ENCODE data around the gene EI24. TPM values are rescaled to one million over a fixed set of nuclear protein-coding genes. Genes with fewer than 3 reads are reported as not detected.

EI24 gene
- total and polyA plus RNA-seq, 9 of the 15 experiments (the other 6 are each of a cell fraction or from before 2014, with no cell fraction given) = 50.4 to 260 (median 168) TPM

DNA sequence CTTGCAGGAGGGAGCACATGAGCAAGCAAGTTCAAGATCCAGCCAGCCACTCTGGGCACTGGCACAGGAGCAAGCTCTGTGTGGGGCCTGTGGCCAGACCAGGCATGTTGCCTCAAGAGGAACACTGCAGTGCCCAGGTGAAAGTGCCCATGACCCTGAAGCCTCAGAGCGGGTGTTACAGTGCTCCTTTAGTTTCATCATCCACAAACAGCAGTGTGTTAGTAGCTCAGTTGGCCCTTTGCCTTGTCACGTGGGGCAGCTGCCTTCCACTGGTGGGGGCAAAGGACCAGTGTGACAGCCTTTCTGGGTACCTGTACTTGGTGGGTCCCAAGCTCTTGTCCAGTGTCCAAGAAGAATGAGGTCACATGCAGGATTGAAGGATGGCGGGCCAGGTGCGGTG, 3.0 kb upstream of the EI24 start (continued):
- TF ChIP-seq, protein P1, sequence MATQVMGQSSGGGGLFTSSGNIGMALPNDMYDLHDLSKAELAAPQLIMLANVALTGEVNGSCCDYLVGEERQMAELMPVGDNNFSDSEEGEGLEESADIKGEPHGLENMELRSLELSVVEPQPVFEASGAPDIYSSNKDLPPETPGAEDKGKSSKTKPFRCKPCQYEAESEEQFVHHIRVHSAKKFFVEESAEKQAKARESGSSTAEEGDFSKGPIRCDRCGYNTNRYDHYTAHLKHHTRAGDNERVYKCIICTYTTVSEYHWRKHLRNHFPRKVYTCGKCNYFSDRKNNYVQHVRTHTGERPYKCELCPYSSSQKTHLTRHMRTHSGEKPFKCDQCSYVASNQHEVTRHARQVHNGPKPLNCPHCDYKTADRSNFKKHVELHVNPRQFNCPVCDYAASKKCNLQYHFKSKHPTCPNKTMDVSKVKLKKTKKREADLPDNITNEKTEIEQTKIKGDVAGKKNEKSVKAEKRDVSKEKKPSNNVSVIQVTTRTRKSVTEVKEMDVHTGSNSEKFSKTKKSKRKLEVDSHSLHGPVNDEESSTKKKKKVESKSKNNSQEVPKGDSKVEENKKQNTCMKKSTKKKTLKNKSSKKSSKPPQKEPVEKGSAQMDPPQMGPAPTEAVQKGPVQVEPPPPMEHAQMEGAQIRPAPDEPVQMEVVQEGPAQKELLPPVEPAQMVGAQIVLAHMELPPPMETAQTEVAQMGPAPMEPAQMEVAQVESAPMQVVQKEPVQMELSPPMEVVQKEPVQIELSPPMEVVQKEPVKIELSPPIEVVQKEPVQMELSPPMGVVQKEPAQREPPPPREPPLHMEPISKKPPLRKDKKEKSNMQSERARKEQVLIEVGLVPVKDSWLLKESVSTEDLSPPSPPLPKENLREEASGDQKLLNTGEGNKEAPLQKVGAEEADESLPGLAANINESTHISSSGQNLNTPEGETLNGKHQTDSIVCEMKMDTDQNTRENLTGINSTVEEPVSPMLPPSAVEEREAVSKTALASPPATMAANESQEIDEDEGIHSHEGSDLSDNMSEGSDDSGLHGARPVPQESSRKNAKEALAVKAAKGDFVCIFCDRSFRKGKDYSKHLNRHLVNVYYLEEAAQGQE (IDR thresholded peaks at IDR 0.05; ENCODE audit: borderline replicate concordance) = no peak
- TF ChIP-seq, protein P1 (CRISPR knock-in tag; IDR thresholded peaks at IDR 0.05; ENCODE audit: low read depth) = no peak
- TF ChIP-seq STAT5A (IDR thresholded peaks at IDR 0.05; ENCODE audit: borderline replicate concordance, low read length) (no peak), ZNF76 (CRISPR knock-in tag; IDR thresholded peaks at IDR 0.05; ENCODE audit: borderline replicate concordance) (no peak), ZFX (CRISPR knock-in tag; IDR thresholded peaks at IDR 0.05) (no peak), POLR2AphosphoS2 (IDR thresholded peaks at IDR 0.05; ENCODE audit: low read length) (no peak)
- TF ChIP-seq, protein P2, sequence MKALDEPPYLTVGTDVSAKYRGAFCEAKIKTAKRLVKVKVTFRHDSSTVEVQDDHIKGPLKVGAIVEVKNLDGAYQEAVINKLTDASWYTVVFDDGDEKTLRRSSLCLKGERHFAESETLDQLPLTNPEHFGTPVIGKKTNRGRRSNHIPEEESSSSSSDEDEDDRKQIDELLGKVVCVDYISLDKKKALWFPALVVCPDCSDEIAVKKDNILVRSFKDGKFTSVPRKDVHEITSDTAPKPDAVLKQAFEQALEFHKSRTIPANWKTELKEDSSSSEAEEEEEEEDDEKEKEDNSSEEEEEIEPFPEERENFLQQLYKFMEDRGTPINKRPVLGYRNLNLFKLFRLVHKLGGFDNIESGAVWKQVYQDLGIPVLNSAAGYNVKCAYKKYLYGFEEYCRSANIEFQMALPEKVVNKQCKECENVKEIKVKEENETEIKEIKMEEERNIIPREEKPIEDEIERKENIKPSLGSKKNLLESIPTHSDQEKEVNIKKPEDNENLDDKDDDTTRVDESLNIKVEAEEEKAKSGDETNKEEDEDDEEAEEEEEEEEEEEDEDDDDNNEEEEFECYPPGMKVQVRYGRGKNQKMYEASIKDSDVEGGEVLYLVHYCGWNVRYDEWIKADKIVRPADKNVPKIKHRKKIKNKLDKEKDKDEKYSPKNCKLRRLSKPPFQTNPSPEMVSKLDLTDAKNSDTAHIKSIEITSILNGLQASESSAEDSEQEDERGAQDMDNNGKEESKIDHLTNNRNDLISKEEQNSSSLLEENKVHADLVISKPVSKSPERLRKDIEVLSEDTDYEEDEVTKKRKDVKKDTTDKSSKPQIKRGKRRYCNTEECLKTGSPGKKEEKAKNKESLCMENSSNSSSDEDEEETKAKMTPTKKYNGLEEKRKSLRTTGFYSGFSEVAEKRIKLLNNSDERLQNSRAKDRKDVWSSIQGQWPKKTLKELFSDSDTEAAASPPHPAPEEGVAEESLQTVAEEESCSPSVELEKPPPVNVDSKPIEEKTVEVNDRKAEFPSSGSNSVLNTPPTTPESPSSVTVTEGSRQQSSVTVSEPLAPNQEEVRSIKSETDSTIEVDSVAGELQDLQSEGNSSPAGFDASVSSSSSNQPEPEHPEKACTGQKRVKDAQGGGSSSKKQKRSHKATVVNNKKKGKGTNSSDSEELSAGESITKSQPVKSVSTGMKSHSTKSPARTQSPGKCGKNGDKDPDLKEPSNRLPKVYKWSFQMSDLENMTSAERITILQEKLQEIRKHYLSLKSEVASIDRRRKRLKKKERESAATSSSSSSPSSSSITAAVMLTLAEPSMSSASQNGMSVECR (CRISPR knock-in tag; IDR thresholded peaks at IDR 0.05) = no peak
- TF ChIP-seq, protein P3, sequence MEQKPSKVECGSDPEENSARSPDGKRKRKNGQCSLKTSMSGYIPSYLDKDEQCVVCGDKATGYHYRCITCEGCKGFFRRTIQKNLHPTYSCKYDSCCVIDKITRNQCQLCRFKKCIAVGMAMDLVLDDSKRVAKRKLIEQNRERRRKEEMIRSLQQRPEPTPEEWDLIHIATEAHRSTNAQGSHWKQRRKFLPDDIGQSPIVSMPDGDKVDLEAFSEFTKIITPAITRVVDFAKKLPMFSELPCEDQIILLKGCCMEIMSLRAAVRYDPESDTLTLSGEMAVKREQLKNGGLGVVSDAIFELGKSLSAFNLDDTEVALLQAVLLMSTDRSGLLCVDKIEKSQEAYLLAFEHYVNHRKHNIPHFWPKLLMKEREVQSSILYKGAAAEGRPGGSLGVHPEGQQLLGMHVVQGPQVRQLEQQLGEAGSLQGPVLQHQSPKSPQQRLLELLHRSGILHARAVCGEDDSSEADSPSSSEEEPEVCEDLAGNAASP (IDR thresholded peaks at IDR 0.05) = no peak
- TF ChIP-seq, protein P4, sequence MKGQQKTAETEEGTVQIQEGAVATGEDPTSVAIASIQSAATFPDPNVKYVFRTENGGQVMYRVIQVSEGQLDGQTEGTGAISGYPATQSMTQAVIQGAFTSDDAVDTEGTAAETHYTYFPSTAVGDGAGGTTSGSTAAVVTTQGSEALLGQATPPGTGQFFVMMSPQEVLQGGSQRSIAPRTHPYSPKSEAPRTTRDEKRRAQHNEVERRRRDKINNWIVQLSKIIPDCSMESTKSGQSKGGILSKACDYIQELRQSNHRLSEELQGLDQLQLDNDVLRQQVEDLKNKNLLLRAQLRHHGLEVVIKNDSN (CRISPR knock-in tag; IDR thresholded peaks at IDR 0.05) = no peak
